ENCODE data around the gene GSTA3.
"Not testable (repeated sequence)": the region's sequence is repeated elsewhere in the genome, so short reads cannot be mapped to it uniquely, and the experiment has no call there.

GSTA3 gene

GRCh38 chr6:52858416-52858815, 51.1 kb downstream of the GSTA3 start:
- no peak for TF ChIP-seq OSR1 (CRISPR knock-in tag; IDR thresholded peaks at IDR 0.05)
- ATAC-seq: no peak

DNA sequence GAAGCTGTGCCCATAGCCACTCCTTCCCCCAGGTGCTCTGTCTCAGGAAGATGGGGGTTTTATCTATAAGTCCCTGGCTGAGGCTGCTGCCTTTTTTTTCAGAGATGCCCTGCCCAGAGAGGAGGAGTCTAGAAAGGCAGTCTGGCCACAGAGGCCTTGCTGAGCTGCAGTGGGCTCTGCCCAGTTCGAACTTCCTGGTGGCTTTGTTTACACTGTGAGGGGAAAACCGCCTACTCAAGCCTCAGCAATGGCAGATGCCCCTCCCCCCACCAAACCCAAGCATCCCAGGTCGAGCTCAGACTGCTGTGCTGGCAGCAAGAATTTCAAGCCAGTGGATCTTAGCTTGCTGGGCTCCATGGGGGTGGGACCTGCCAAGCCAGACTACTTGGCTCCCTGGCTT, 53.4 kb downstream of the GSTA3 start:
- ATAC-seq: not testable (repeated sequence)

DNA sequence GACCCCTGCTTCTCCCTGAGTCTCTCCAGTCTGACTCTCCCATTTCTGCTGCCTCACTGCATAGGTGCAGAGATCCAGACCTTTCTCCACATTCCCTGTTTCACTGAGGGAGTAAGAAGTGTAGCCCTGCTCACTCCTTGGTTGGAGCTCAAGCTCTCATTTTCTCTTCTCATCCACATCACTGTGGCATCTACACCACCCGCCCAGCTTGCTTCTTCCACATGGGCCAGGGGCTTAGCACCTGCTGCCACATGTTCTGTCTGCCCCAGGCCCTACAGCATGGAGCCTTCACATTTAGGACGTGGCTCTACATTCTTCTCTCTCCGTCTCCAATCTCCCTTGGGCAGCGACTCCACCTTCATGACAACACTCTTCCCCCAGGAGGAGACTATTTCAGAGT, 60.4 kb downstream of the GSTA3 start:
- no peak for ATAC-seq

More for the DNA sequence above, 60.4 kb downstream of the GSTA3 start:
- no peak for TF ChIP-seq ZFP30 (CRISPR knock-in tag; IDR thresholded peaks at IDR 0.05)
- TF ChIP-seq ARNTL (CRISPR knock-in tag; IDR thresholded peaks at IDR 0.05; ENCODE audit: borderline replicate concordance, low read depth): no peak
- TF ChIP-seq, protein P1, sequence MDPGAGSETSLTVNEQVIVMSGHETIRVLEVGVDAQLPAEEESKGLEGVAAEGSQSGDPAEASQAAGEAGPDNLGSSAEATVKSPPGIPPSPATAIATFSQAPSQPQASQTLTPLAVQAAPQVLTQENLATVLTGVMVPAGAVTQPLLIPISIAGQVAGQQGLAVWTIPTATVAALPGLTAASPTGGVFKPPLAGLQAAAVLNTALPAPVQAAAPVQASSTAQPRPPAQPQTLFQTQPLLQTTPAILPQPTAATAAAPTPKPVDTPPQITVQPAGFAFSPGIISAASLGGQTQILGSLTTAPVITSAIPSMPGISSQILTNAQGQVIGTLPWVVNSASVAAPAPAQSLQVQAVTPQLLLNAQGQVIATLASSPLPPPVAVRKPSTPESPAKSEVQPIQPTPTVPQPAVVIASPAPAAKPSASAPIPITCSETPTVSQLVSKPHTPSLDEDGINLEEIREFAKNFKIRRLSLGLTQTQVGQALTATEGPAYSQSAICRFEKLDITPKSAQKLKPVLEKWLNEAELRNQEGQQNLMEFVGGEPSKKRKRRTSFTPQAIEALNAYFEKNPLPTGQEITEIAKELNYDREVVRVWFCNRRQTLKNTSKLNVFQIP (CRISPR knock-in tag; IDR thresholded peaks at IDR 0.05; ENCODE audit: borderline replicate concordance, low read depth): no peak
- no peak for TF ChIP-seq TOX (CRISPR knock-in tag; IDR thresholded peaks at IDR 0.05; ENCODE audit: borderline replicate concordance)
- TF ChIP-seq OSR1 (CRISPR knock-in tag; IDR thresholded peaks at IDR 0.05): no peak
- TF ChIP-seq SNAI2 (CRISPR knock-in tag; IDR thresholded peaks at IDR 0.05): no peak
- TF ChIP-seq ZC3H10 (CRISPR knock-in tag; IDR thresholded peaks at IDR 0.05): no peak
- no peak for TF ChIP-seq CSDC2 (CRISPR knock-in tag; IDR thresholded peaks at IDR 0.05)
- TF ChIP-seq BACH2 (CRISPR knock-in tag; IDR thresholded peaks at IDR 0.05; ENCODE audit: borderline replicate concordance): no peak
- TF ChIP-seq PPARA (CRISPR knock-in tag; IDR thresholded peaks at IDR 0.05; ENCODE audit: borderline replicate concordance): no peak
- no peak for TF ChIP-seq GLIS3 (CRISPR knock-in tag; IDR thresholded peaks at IDR 0.05)
